Endothelial cell (in vitro differentiated cells): ENCODE measurements around the gene BMP4. TPM values are rescaled to one million over a fixed set of nuclear protein-coding genes. Genes with fewer than 3 reads are reported as not detected.

Experiments
- DNase-seq: peaks from one replicate; pipeline ENCODE4 v3.0.0; 2021; ENCODE audit warnings: low spot score
- H3K27ac Mint-ChIP-seq: one replicate; pipeline ENCODE4 v1.8.0; 2021; ENCODE audit warnings: mixed read lengths, inconsistent platforms; ENCODE audit not compliant: unreplicated experiment
- H3K27me3 Mint-ChIP-seq: one replicate; pipeline ENCODE4 v1.8.0; 2021; ENCODE audit warnings: mild to moderate bottlenecking, moderate library complexity, mixed read lengths, inconsistent platforms; ENCODE audit not compliant: unreplicated experiment
- H3K36me3 Mint-ChIP-seq: one replicate; pipeline ENCODE4 v1.8.0; 2021; ENCODE audit warnings: mild to moderate bottlenecking, low read depth, mixed read lengths, inconsistent platforms; ENCODE audit not compliant: unreplicated experiment
- H3K4me1 Mint-ChIP-seq: one replicate; pipeline ENCODE4 v1.8.0; 2021; ENCODE audit warnings: mild to moderate bottlenecking, mixed read lengths, inconsistent platforms; ENCODE audit not compliant: unreplicated experiment
- H3K4me3 Mint-ChIP-seq: one replicate; pipeline ENCODE4 v1.8.0; 2021; ENCODE audit warnings: mild to moderate bottlenecking, mixed read lengths, inconsistent platforms; ENCODE audit not compliant: unreplicated experiment
- H3K9me3 Mint-ChIP-seq: one replicate; pipeline ENCODE4 v1.8.0; 2021; ENCODE audit warnings: mixed read lengths, inconsistent platforms; ENCODE audit not compliant: unreplicated experiment
- CTCF ChIP-seq: fragments of 200-600 bp; sonication (generic); IDR thresholded peaks from one replicate; pipeline ENCODE4 v1.5.0; 2021; ENCODE audit warnings: antibody characterized with exemption; ENCODE audit not compliant: unreplicated experiment
- total RNA-seq: library from RNA; stranded (reverse); fragmentation: NEBNext Ultra II Directional; extraction: Animal tissue kit (Norgen Biotek cat#: 25700); gene quantifications from one replicate; pipeline ENCODE4 v1.2.1, GENCODE V29; 2021; ENCODE audit not compliant: unreplicated experiment

The BMP4 gene
- total RNA-seq, 1 donor from 2014 or later = 101 TPM

DNA sequence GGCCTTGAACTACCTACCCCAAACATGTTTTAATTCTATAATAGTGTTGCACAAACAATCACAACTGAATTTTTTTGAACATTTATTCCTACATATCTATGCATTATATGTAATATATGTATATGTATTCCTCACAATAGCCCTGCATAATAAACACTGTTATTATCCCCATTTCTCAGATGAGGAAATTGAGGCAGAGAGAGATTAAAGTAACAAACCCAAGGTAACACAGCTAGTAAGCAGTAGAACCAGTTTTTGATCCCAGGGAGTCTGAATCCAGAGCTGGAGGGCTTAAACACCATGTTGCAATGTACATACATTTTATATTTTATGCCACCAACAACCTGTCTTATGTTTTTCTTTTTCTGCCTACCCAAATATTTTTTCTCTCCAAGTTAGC, 26.5 kb upstream of the BMP4 start:
- H3K4me1 Mint-ChIP-seq = no peaks in the 10 kb centered on the region

DNA sequence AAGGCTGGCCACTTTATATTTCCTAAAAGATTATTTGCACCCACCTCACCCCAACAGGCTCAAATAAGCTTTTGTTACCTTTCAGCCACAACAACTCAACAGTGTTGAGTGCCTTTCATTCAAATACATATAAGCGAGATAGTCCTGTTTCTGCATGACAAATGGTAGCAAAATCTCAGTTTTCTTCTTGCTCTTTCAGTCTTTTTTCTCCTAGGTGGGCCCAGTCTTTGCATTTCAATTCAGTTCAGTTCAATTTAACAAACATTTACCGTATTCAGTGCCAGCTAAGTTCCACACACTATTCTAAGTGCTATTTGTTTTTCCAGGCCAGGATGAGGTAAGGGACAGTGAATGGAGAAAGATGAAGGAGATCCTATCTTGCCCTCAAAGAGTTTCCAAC, 25.9 kb upstream of the BMP4 start:
- DNase-seq = no peak
- Mint-ChIP-seq H3K27ac (no peak overlapping the region), H3K9me3 (peaks cover 13% of the 10 kb centered on the region), H3K4me1 (no peaks in the 10 kb centered on the region), H3K27me3 (peaks cover 7% of the 10 kb centered on the region), H3K4me3 (no peak overlapping the region), H3K36me3 (peaks cover 13% of the 10 kb centered on the region)
- no peak for TF ChIP-seq CTCF

More for the DNA sequence above, 26.5 kb upstream of the BMP4 start:
- no peak overlapping the region for H3K4me3 Mint-ChIP-seq
- no peak overlapping the region for H3K27ac Mint-ChIP-seq
- H3K36me3 Mint-ChIP-seq = peaks cover 13% of the 10 kb centered on the region
- peaks cover 13% of the 10 kb centered on the region for H3K9me3 Mint-ChIP-seq
- H3K27me3 Mint-ChIP-seq = peaks cover 7% of the 10 kb centered on the region
- TF ChIP-seq CTCF = no peak
- no peak for DNase-seq

- no peak for DNase-seq
- H3K4me3 Mint-ChIP-seq = no peak overlapping the region
- H3K27ac Mint-ChIP-seq = no peak overlapping the region
- H3K4me1 Mint-ChIP-seq = no peaks in the 10 kb centered on the region
- peaks cover 8% of the 10 kb centered on the region for H3K36me3 Mint-ChIP-seq
- peaks cover 5% of the 10 kb centered on the region for H3K9me3 Mint-ChIP-seq
- H3K27me3 Mint-ChIP-seq = peaks cover 3% of the 10 kb centered on the region
- no peak for TF ChIP-seq CTCF
Measured at GRCh38 chr14:53979747-53980642, 23.4 kb upstream of the BMP4 start.

- no peak for TF ChIP-seq CTCF
- Mint-ChIP-seq H3K27ac (peak overlapping the region; percentile 68), H3K9me3 (no peaks in the 10 kb centered on the region), H3K4me3 (no peak overlapping the region), H3K4me1 (no peaks in the 10 kb centered on the region), H3K27me3 (peaks cover 1% of the 10 kb centered on the region), H3K36me3 (peaks cover under 1% of the 10 kb centered on the region)
- no peak for DNase-seq
Measured at GRCh38 chr14:53979113-53979681, 22.6 kb upstream of the BMP4 start.

DNA sequence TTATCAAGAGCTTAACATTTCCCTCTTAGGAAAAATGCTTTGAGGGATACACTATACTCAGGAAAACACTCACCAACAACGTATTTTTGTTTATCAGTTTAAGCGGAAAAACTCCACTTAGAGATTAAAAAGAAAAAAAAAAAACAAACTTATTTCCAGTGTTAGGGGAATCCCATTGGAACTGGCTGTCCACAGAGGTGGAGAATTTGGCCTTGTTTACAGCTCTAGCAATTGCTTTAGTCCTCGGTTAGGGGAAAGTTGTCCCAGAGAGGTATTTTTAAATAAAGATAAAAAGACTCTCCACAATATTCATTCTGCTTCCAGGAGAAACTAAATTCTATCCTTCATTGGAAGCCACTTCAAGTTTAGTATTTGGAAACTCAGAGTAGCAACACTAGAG, 21.6 kb upstream of the BMP4 start:
- peaks cover 1% of the 10 kb centered on the region for H3K27me3 Mint-ChIP-seq
- no peaks in the 10 kb centered on the region for H3K9me3 Mint-ChIP-seq
- no peaks in the 10 kb centered on the region for H3K4me1 Mint-ChIP-seq
- no peaks in the 10 kb centered on the region for H3K36me3 Mint-ChIP-seq
- no peak for DNase-seq
- TF ChIP-seq CTCF = no peak
- no peak overlapping the region for H3K4me3 Mint-ChIP-seq
- no peak overlapping the region for H3K27ac Mint-ChIP-seq
